K562 (cell line): ENCODE results near the gene CCDC106. TPM values are rescaled to one million over a fixed set of nuclear protein-coding genes. Genes with fewer than 3 reads are reported as not detected.
A peak's percentile ranks its signal among the peaks of the same experiment; 100 is the strongest.

Experiments
- AFF1 ChIP-seq, 2 experiments: fragments of 450-650 bp; IDR thresholded peaks; 2 replicates each; pipeline ENCODE4 v1.6.1; 2018; ENCODE audit warnings: mild to moderate bottlenecking in 2 of 2, low read depth in 1 of 2; ENCODE audit not compliant: partially characterized antibody in 2 of 2
- CBFA2T2 ChIP-seq: fragments of 450-650 bp; conservative IDR thresholded peaks from 2 replicates; pipeline ENCODE4 v1.6.1; 2017; ENCODE audit warnings: mild to moderate bottlenecking
- E2F3 ChIP-seq: fragments of 250-450 bp; sonication (Bioruptor Pico); IDR thresholded peaks from 2 replicates; pipeline ENCODE4 v1.4.0; 2020; ENCODE audit warnings: mild to moderate bottlenecking
- GABPB1 ChIP-seq: sonication (generic); formaldehyde crosslinking; IDR thresholded peaks from 2 replicates; pipeline ENCODE4 v1.8.0; 2022; ENCODE audit warnings: mild to moderate bottlenecking, missing genetic modification reagents
- KDM5B ChIP-seq: fragments of 200-600 bp; sonication (generic); IDR thresholded peaks from 2 replicates; pipeline ENCODE4 v1.6.1; 2012; ENCODE audit warnings: low read depth, mild to moderate bottlenecking, moderate library complexity, low read length, control low read depth, inconsistent platforms; ENCODE audit not compliant: insufficient replicate concordance
- KLF10 ChIP-seq: fragments of 250-450 bp; sonication (Bioruptor Pico); IDR thresholded peaks from 2 replicates; pipeline ENCODE4 v1.6.1; 2021; ENCODE audit warnings: matching md5 sums
- KLF13 ChIP-seq: fragments of 450-650 bp; IDR thresholded peaks from 2 replicates; pipeline ENCODE4 v1.6.1; 2016; ENCODE audit warnings: missing genetic modification characterization, low read depth, mild to moderate bottlenecking, missing compliant biosample characterization, moderate library complexity, borderline replicate concordance
- MBD1 ChIP-seq: fragments of 250-450 bp; sonication (Bioruptor Pico); IDR thresholded peaks from 2 replicates; pipeline ENCODE4 v1.8.0; 2022; ENCODE audit warnings: inconsistent platforms
- NFIX ChIP-seq: fragments of 250-450 bp; sonication (Bioruptor Pico); IDR thresholded peaks from 2 replicates; pipeline ENCODE4 v1.4.0; 2020; ENCODE audit warnings: low read depth, mild to moderate bottlenecking, moderate library complexity
- NFYB ChIP-seq: IDR thresholded peaks from 2 replicates; pipeline ENCODE4 v1.6.1; 2011; ENCODE audit warnings: mild to moderate bottlenecking, moderate library complexity; ENCODE audit not compliant: insufficient read length; ENCODE audit errors: extremely low read depth
- RBM17 ChIP-seq: fragments of 200-400 bp; formaldehyde crosslinking; IDR thresholded peaks from 2 replicates; pipeline ENCODE4 v1.6.1; 2017; ENCODE audit warnings: low read depth, mild to moderate bottlenecking, low read length, borderline replicate concordance
- TFAP4 ChIP-seq: sonication (generic); formaldehyde crosslinking; IDR thresholded peaks from 2 replicates; pipeline ENCODE4 v1.8.0; 2022; ENCODE audit warnings: missing genetic modification reagents, mild to moderate bottlenecking, moderate library complexity, borderline replicate concordance
- ZFP30 ChIP-seq: fragments of 250-450 bp; sonication (Bioruptor Pico); IDR thresholded peaks from 2 replicates; pipeline ENCODE4 v1.8.0; 2022; ENCODE audit warnings: moderate library complexity, mild to moderate bottlenecking, inconsistent platforms, borderline replicate concordance
- ZNF511 ChIP-seq: sonication (generic); formaldehyde crosslinking; IDR thresholded peaks from 2 replicates; pipeline ENCODE4 v1.8.0; 2022; ENCODE audit warnings: mild to moderate bottlenecking, missing genetic modification reagents
- ZNF551 ChIP-seq: fragments of 250-450 bp; sonication (Bioruptor Pico); IDR thresholded peaks from 2 replicates; pipeline ENCODE4 v1.5.0; 2021; ENCODE audit warnings: mild to moderate bottlenecking, moderate library complexity
- ZNF766 ChIP-seq: fragments of 200-800 bp; sonication (Bioruptor generic); conservative IDR thresholded peaks from 2 replicates; pipeline ENCODE4 v1.6.1; 2016; ENCODE audit warnings: missing genetic modification characterization, missing compliant biosample characterization
- polyA plus RNA-seq, 8 experiments: library from polyadenylated mRNA; depleted of rRNA in 4 of 8; stranded (reverse) in 5 of 8; unstranded in 3 of 8; fragments of >200 nt; fragmentation: Nextera tagmentation in 2 of 8; fragmentation: Illumina TruSeq in 1 of 8; extraction: Ambion mirVana in 2 of 8; extraction: Trizol in 1 of 8; gene quantifications; 2 replicates each; pipeline versions ENCODE4 v1.2.1 to v1.2.3, GENCODE V29; 2011 to 2014; ENCODE audit warnings: inconsistent platforms in 1 of 8, missing spikeins in 1 of 8
- total RNA-seq, 7 experiments: library from RNA; depleted of rRNA in 6 of 7; stranded (reverse); fragments of >200 nt in 6 of 7; fragmentation: Illumina TruSeq in 2 of 7; extraction: Trizol in 2 of 7; gene quantifications; 2 replicates each; pipeline versions ENCODE4 v1.2.1 to v1.2.3, GENCODE V29; 2011 to 2021; ENCODE audit warnings: low replicate concordance in 1 of 7
- TF ChIP-seq, protein P1 (sequence below): sonication (generic); formaldehyde crosslinking; IDR thresholded peaks from 2 replicates; pipeline ENCODE4 v1.8.1; 2023; ENCODE audit warnings: mild to moderate bottlenecking, missing genetic modification reagents

CCDC106 gene
- total and polyA plus RNA-seq, 9 of the 15 experiments (the other 6 are each of a cell fraction or from before 2014, with no cell fraction given), result 0.10 to 27.5 (median 15.0) TPM; not detected in 1

DNA sequence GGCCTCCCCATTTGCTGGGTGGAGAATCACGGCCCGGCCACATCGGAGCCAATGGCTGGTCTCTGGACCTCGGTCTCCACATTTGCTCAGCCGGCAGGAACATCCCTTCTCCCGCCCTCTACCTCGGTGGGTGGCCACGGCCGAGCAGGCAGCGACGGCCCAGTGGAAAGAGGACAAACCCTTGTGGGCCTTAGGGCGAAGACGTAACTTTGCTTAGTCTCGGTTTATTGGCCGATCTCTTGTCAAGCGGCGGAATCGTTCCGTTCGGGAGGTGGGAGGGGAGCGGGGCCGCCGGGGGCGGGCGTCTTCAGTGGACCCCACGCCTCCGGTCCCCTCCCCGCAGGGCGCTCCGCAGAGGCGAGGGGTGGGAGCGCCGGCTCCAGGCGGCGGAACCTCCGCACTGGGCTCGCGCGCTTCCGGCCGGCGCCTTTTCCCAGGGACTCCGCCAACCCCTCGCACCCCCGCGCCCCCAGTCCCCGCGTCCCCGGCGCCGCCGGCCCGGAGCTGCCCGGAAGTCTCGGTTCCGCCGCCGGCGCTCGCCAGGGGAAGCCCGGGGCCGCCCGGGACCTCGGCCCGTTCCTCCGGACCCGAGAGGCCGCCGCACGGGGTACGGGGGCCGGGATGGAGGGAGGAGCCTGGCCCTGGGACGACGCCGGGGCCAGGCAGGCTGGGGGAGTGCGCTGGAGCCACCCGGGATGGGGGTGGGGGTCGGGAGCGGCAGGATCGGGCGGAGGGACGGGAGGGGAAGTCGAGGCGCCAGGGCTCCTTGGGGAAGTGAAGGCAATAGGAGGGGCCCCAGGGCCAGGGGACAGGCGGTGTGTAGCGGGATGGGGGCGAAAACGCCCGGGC lies 7.2 kb upstream of the CCDC106 start, which contains the start of gene ZNF580 (continued):
- TF ChIP-seq AFF1 (IDR thresholded peaks at IDR 0.05; ENCODE audit: low read depth in 1 of 2, partially characterized antibody in 2 of 2) (no peak), ZFP30 (CRISPR knock-in tag) (no peak), ZNF551 (no peak), ZNF511 (CRISPR knock-in tag) (no peak), NFYB (no peak), KLF10 (CRISPR knock-in tag) (no peak), E2F3 (CRISPR knock-in tag) (no peak), MBD1 (no peak; the same call in 1 of the 2 replicates), GABPB1 (CRISPR knock-in tag) (peak; percentile 82; the same call in 1 of the 2 replicates), TFAP4 (peak; percentile 9; the same call in 1 of the 2 replicates), CBFA2T2 (no peak), ZNF766 (no peak), NFIX (no peak), KLF13 (tag) (no peak), KDM5B (no peak), RBM17 (no peak)
- TF ChIP-seq, protein P1, sequence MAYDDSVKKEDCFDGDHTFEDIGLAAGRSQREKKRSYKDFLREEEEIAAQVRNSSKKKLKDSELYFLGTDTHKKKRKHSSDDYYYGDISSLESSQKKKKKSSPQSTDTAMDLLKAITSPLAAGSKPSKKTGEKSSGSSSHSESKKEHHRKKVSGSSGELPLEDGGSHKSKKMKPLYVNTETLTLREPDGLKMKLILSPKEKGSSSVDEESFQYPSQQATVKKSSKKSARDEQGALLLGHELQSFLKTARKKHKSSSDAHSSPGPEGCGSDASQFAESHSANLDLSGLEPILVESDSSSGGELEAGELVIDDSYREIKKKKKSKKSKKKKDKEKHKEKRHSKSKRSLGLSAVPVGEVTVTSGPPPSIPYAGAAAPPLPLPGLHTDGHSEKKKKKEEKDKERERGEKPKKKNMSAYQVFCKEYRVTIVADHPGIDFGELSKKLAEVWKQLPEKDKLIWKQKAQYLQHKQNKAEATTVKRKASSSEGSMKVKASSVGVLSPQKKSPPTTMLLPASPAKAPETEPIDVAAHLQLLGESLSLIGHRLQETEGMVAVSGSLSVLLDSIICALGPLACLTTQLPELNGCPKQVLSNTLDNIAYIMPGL (CRISPR knock-in tag), result no peak; the same call in 1 of the 2 replicates
